Activated naive CD8-positive, alpha-beta T cell treated with anti-CD3 and anti-CD28 coated beads, Interleukin-2, amount 10 ng/mL, durations not matched to agents 7 days and 5 days (primary cell): Measurements from ENCODE around the gene PCNX1. TPM values are rescaled to one million over a fixed set of nuclear protein-coding genes. Genes with fewer than 3 reads are reported as not detected.

Experiments used
- ATAC-seq: fragments of 150-1000 bp; cut with Tn5 transposase; one replicate; pipeline ENCODE4 v1.10.0; 2021; ENCODE audit warnings: low read depth, moderate library complexity
- POLR2A ChIA-PET: fragments of 350-600 bp; sonication (Branson Sonifier 250); formaldehyde crosslinking; loops from one replicate; lab custom pipeline; 2021; ENCODE audit warnings: antibody characterized with exemption; lab: Charles Lee
- DNase-seq: peaks from one replicate; pipeline ENCODE4 v3.0.0; 2021
- H3K27ac Mint-ChIP-seq: one replicate; pipeline ENCODE4 v1.8.0; 2022; ENCODE audit warnings: mild to moderate bottlenecking, mixed read lengths
- H3K27me3 Mint-ChIP-seq: one replicate; pipeline ENCODE4 v1.8.0; 2022; ENCODE audit warnings: mild to moderate bottlenecking, moderate library complexity, mixed read lengths
- H3K36me3 Mint-ChIP-seq: one replicate; pipeline ENCODE4 v1.8.0; 2021; ENCODE audit warnings: mild to moderate bottlenecking, mixed read lengths
- H3K4me1 Mint-ChIP-seq: one replicate; pipeline ENCODE4 v1.8.0; 2021; ENCODE audit warnings: mixed read lengths
- H3K4me3 Mint-ChIP-seq: one replicate; pipeline ENCODE4 v1.8.0; 2022; ENCODE audit warnings: mild to moderate bottlenecking, moderate library complexity, mixed read lengths
- H3K9me3 Mint-ChIP-seq: one replicate; pipeline ENCODE4 v1.8.0; 2021; ENCODE audit warnings: mixed read lengths
- total RNA-seq, 2 experiments: library from RNA; stranded (reverse); gene quantifications; one replicate each; pipeline ENCODE4 v1.2.3, GENCODE V29; 2021

Gene PCNX1
- total RNA-seq, 2 experiments from 2014 or later, result 80.0 to 93.0 TPM

DNA sequence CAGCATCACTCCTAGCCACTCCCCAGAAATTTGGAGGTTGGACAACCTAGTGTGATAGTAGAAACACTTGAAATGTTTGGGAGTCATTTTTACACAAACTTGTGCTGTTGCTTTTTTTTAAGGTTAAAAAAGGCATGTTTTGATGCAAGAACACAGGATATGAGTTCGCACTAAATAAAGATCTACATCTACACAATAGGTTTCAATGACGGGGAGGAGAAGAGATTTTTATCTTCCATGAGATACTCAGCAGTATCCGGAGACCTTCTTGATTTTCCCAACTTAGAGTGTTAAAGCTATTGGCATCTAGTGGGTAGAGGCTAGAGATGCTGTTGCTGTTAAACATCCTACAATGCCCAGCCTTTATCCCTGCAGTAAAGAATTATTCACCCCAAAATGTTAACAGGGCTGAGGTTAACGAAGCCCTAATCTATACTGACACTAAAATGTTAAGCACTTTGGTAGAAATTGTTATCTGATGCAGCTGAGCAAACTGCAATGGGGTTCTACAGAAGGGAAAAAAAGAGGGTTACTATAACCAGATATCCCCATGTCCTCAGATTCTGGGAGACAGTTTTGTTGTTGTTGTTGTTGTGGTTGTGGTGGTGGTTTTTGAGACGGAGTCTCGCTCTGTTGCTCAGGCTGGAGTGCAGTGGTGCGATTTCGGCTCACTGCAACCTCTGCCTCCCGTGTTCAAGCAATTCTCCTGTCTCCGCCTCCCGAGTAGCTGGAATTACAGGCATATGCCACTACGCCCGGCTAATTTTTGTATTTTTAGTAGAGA is 14.0 kb upstream of the PCNX1 start:
- ATAC-seq, result no peak
- peaks cover 7% of the 10 kb centered on the region for H3K36me3 Mint-ChIP-seq
- H3K4me3 Mint-ChIP-seq, result peak overlapping the region; percentile 70

DNA sequence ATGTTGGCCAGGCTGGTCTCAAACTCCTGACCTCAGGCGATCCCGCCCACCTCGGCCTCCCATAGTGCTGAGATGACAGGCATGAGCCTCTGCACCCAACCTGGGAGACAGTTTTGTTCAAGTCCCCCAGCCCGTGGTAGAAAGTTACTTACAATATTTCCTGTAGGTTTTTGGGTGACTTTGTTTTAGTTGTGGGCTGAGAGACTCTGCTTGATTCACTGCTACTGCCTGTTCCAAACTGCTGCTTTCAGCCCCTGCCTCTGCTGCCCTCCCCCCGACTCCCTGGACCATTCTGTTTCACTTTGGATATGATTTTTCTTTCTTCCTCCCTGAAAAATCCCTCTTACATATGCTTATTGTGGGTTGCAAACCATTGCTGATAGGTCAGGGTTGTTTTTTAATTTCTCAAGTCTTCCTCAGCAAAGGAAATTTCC is 13.4 kb upstream of the PCNX1 start:
- no peak for DNase-seq
- Mint-ChIP-seq H3K27me3 (no peaks in the 10 kb centered on the region), H3K27ac (peak overlapping the region; percentile 91), H3K9me3 (peaks cover 1% of the 10 kb centered on the region), H3K36me3 (peaks cover 7% of the 10 kb centered on the region), H3K4me3 (peak overlapping the region; percentile 70), H3K4me1 (peaks cover 66% of the 10 kb centered on the region)
- POLR2A ChIA-PET, result interaction anchor here (5.4 kb wide), 1 partner anchor 13 kb away, joined by 34 read pairs; the partner anchor contains the start of gene PCNX1
- peak; percentile 52 for ATAC-seq

More for the DNA sequence above, 14.0 kb upstream of the PCNX1 start:
- H3K27me3 Mint-ChIP-seq, result no peaks in the 10 kb centered on the region
- peaks cover 66% of the 10 kb centered on the region for H3K4me1 Mint-ChIP-seq
- POLR2A ChIA-PET, result interaction anchor here (0.7 to 5.4 kb wide), 2 partner anchors 14 to 75 kb away, joined by 3 to 34 read pairs; partner anchors contain the start of gene PCNX1
- no peak for DNase-seq
- peak overlapping the region; percentile 91 for H3K27ac Mint-ChIP-seq
- peaks cover 1% of the 10 kb centered on the region for H3K9me3 Mint-ChIP-seq

DNA sequence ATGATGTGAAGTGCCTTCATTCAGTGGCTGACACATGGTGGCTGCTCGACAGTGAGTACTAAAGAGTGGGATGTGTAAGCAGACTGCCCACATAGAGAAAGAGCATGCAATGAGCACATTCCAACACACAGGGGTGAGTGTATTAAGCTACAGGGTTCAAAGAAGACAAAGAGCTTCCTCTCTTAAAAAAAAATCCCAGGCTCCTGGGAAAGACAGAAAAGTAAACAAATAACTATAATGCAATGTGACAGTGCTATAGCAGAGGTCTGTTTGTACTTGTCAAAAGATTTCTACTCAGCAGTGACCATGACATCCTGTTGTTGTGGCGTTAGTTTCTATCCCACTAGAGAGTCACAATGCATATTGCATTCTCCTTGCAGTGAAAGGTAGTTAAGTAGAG is 12.4 kb upstream of the PCNX1 start:
- DNase-seq, result no peak
- ATAC-seq, result peak; percentile 82
- Mint-ChIP-seq H3K27me3 (no peaks in the 10 kb centered on the region), H3K4me3 (peak overlapping the region; percentile 70), H3K9me3 (peaks cover 1% of the 10 kb centered on the region), H3K4me1 (peaks cover 59% of the 10 kb centered on the region), H3K36me3 (peaks cover 7% of the 10 kb centered on the region), H3K27ac (peak overlapping the region; percentile 91)
- POLR2A ChIA-PET, result interaction anchor here (1.7 to 5.4 kb wide), 2 partner anchors 12 to 73 kb away, joined by 4 to 34 read pairs; partner anchors contain the start of gene PCNX1

DNA sequence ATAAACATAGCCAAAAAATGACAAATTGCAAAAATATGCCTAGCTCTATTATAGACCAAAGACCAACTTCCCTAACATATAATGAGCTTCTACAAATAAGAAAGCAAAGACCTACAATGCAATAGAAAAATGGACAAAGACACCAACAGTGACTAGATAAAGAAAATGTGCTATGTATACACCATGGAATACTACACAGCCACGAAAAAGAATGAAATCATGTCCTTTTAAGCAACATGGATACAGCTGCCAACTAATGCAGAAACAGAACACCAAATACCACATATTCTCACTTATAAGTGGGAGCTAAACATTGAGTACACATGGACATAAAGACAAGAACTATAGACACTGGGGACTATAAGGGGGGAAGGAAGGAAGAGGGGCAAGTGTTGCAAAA is 10.9 kb upstream of the PCNX1 start:
- Mint-ChIP-seq H3K9me3 (peaks cover 1% of the 10 kb centered on the region), H3K27me3 (no peaks in the 10 kb centered on the region), H3K27ac (no peak overlapping the region), H3K4me1 (peaks cover 53% of the 10 kb centered on the region), H3K36me3 (peaks cover 7% of the 10 kb centered on the region), H3K4me3 (no peak overlapping the region)
- no peak for ATAC-seq
- POLR2A ChIA-PET, result interaction anchor here (1.2 to 2.4 kb wide), 3 partner anchors 10 to 75 kb away, joined by 3 to 12 read pairs (median 4); partner anchors contain the start of gene PCNX1
- DNase-seq, result no peak

DNA sequence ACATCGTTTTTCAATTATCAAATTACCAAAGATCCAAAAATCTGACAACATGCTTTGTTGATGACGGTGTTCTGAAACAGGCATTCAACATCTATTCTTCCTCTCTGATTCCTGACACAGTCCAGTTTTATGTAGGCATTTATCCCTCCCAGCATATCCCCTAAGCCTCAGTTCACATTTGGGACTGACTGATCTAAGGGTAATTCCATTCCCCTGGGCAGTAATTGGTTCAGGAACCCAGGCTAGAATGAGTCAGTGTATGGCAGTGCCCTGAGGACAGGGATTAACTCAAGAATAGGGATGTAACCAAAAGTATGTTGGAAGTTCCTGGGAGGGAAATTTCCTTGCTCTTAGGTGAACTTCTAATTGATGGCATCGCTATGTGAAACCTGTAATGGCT is 10.3 kb upstream of the PCNX1 start:
- Mint-ChIP-seq H3K27me3 (no peaks in the 10 kb centered on the region), H3K27ac (peak overlapping the region; percentile 34), H3K4me3 (no peak overlapping the region), H3K4me1 (peaks cover 54% of the 10 kb centered on the region), H3K36me3 (peaks cover 7% of the 10 kb centered on the region), H3K9me3 (peaks cover 1% of the 10 kb centered on the region)
- ATAC-seq (no peak), DNase-seq (no peak)
- POLR2A ChIA-PET, result interaction anchor here (1.2 to 2.4 kb wide), 2 partner anchors 9 to 10 kb away, joined by 3 to 12 read pairs; partner anchors contain the start of gene PCNX1

DNA sequence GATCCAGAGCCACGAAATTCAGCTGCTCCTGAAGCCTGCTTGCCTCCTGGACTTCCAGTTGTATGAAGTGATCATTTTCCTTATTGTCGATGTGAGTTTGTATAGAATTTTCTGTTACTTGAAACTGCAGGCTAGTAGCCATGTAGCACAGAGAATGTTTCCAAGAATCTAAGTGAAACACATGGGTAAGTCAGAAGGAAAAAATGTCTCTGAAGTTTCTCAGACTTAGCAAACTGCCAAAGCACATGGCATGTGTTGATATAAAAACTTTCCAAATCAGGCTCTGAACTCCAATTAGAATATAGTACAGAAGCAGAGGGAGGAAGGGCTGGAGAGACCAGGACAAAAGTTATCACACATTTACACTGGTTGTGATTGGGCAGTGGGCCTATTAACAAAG is 9.8 kb upstream of the PCNX1 start:
- H3K4me3 Mint-ChIP-seq, result no peak overlapping the region
- peaks cover 1% of the 10 kb centered on the region for H3K9me3 Mint-ChIP-seq
- POLR2A ChIA-PET, result interaction anchor here (2.4 kb wide), 1 partner anchor 9 kb away, joined by 12 read pairs; the partner anchor contains the start of gene PCNX1
- no peaks in the 10 kb centered on the region for H3K27me3 Mint-ChIP-seq
- ATAC-seq (no peak), DNase-seq (no peak)
- peaks cover 7% of the 10 kb centered on the region for H3K36me3 Mint-ChIP-seq
- peak overlapping the region; percentile 34 for H3K27ac Mint-ChIP-seq
- H3K4me1 Mint-ChIP-seq, result peaks cover 55% of the 10 kb centered on the region

DNA sequence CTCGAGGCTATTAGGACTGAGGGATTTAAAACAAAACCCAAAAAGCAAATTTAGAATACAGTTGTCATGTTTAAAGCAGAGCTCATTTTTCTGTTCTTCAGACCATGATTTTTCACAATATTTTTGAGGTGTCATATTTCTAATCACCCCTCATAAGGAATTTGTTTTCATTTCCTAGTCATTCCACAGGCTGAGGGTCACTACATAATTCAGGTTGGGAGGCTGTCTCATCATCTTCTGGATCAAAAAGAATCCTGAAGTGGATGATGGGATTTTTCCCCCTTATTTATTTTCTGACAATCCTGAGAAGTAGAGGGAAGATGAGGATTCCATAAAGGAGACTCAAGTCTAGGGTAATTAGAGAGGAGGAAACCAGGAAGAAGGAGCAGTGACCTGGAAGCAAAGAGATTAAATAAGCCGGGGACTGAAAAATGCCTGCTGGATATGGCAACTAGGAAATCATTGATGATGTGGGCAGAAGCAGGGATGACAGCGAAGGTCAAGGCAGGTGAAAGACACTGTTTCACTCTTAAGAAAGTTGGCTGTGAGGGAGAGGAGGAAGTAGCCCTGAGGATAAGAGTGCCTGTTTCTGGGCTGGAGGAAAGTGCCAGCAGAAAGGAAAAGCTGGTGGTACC is 9.0 kb upstream of the PCNX1 start:
- peaks cover 49% of the 10 kb centered on the region for H3K4me1 Mint-ChIP-seq
- ATAC-seq (no peak), DNase-seq (no peak)
- peaks cover 5% of the 10 kb centered on the region for H3K36me3 Mint-ChIP-seq
- H3K27ac Mint-ChIP-seq, result peak overlapping the region; percentile 3
- peaks cover 1% of the 10 kb centered on the region for H3K9me3 Mint-ChIP-seq
- POLR2A ChIA-PET, result interaction anchor here (2.4 kb wide), 1 partner anchor 8 kb away, joined by 12 read pairs; the partner anchor contains the start of gene PCNX1
- H3K4me3 Mint-ChIP-seq, result no peak overlapping the region
- H3K27me3 Mint-ChIP-seq, result no peaks in the 10 kb centered on the region

DNA sequence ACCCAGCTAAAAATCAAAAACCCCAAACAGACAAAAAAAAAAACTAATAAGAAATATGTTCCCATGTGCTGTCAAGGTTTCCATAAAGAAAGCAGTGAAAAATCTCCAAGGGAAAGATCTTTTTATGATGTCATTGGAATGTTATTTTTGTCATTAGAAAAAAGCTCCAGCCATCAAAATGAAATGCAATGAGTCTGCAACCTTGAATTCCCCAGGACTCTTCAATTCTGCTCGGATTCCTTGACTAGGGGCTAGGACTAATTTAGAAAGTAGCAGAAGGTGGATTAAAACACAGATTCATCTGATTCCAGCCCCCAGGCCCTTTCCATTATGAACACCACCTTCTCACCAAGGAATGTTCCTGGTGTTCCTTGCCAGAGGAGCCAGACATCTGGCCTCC is 6.0 kb upstream of the PCNX1 start:
- Mint-ChIP-seq H3K36me3 (peaks cover 2% of the 10 kb centered on the region), H3K4me3 (no peak overlapping the region), H3K9me3 (peaks cover 1% of the 10 kb centered on the region), H3K4me1 (peaks cover 38% of the 10 kb centered on the region), H3K27me3 (no peaks in the 10 kb centered on the region), H3K27ac (no peak overlapping the region)
- DNase-seq (no peak), ATAC-seq (no peak)
- POLR2A ChIA-PET, result no interaction called here

DNA sequence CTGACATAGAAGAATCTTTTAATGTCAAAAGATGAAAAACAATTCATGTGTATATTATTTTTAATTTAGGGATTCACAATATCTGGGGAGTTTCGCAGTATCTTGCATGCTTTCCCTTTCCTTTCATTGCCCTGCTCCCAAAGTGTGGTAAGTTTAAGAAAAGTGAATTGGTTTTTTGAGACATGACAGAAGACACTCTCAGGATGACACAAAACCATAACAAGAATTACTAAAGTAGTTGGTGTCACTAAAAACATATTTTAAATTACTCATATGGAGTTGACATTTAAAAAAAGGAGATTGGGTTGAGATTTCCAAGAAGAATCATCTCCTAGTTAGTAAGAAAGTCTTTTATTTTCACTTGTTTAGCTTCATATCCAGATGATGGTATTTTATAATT is 5.1 kb upstream of the PCNX1 start:
- DNase-seq, result no peak
- Mint-ChIP-seq H3K27ac (peak overlapping the region; percentile 53), H3K36me3 (no peaks in the 10 kb centered on the region), H3K4me1 (peaks cover 40% of the 10 kb centered on the region), H3K27me3 (no peaks in the 10 kb centered on the region), H3K4me3 (no peak overlapping the region), H3K9me3 (no peaks in the 10 kb centered on the region)
- POLR2A ChIA-PET, result interaction anchor here (0.7 to 1.1 kb wide), 3 partner anchors 8 to 227 kb away, joined by 3 to 5 read pairs (median 3); no protein-coding TSS in a partner anchor
- no peak for ATAC-seq

DNA sequence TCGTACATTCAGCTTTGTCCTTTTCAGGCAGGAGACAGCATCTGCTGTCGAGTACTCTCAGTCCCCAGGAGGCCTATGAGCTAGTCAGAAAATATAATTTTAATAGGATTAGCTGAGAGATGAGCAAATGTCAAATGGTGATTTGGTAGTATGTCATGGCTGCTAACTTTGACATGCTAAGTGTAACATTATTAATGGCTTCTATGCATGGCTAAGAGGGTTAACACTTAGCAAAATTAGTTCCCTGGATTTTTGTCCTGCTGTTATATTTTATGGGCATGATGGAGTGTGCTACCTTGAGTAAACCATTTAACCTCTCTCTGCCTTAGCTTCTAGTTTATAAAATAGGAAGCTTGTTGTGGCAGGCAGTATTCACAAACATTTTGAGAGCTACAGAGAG is 2.9 kb upstream of the PCNX1 start:
- H3K36me3 Mint-ChIP-seq, result peaks cover 3% of the 10 kb centered on the region
- ATAC-seq (no peak), DNase-seq (no peak)
- H3K27ac Mint-ChIP-seq, result no peak overlapping the region
- no peaks in the 10 kb centered on the region for H3K27me3 Mint-ChIP-seq
- POLR2A ChIA-PET, result interaction anchor here (0.6 to 8.0 kb wide), 2 partner anchors 19 to 86 kb away, joined by 4 to 132 read pairs; no protein-coding TSS in a partner anchor
- H3K4me3 Mint-ChIP-seq, result no peak overlapping the region
- H3K9me3 Mint-ChIP-seq, result no peaks in the 10 kb centered on the region
- H3K4me1 Mint-ChIP-seq, result peaks cover 34% of the 10 kb centered on the region

DNA sequence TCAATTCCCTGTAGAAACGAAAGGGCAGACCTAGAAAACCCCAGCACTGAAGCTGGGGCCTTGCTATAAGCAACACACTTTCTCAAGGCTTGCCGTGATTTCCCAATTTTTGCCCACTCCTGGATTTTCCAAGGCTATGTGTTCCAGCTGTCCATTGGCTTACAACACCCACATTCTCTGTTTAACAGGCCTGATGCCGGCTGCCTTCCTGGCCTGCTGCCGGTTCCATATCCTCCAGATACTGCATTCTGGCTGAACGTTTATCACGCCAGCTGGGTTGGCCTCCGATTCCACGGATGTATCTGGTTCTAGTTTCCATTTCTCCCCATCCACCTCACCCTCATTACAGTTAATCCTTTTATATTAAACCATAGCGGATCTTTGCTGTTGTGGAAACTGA is 2.0 kb upstream of the PCNX1 start:
- H3K9me3 Mint-ChIP-seq, result no peaks in the 10 kb centered on the region
- peaks cover 5% of the 10 kb centered on the region for H3K36me3 Mint-ChIP-seq
- POLR2A ChIA-PET, result interaction anchor here (0.8 to 8.0 kb wide), 4 partner anchors 8 to 87 kb away, joined by 3 to 132 read pairs (median 23); no protein-coding TSS in a partner anchor
- H3K27ac Mint-ChIP-seq, result no peak overlapping the region
- DNase-seq, result no peak
- no peaks in the 10 kb centered on the region for H3K27me3 Mint-ChIP-seq
- H3K4me3 Mint-ChIP-seq, result no peak overlapping the region
- peaks cover 40% of the 10 kb centered on the region for H3K4me1 Mint-ChIP-seq
- ATAC-seq, result no peak

DNA sequence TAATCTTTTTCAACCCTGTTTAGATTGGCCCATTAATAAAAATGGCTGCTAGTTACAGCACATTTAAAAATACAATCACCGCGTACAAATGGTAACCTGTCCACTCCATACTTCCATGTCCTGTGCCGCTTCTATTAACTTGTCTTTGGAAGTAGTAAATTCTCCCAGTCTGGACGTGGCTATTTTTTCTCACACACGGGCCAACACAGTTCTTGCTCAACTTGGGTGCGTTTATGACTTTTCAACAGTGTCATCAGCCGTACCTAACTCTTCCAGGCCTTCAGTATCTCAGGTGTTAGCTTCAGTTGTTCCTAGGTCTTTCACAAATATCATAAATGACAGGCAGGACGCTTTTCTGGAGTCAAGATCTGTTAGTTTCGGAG is 475 bp upstream of the PCNX1 start:
- Mint-ChIP-seq H3K27ac (peak overlapping the region; percentile 96), H3K9me3 (no peaks in the 10 kb centered on the region), H3K27me3 (no peaks in the 10 kb centered on the region), H3K4me3 (peak overlapping the region; percentile 89), H3K36me3 (peaks cover 11% of the 10 kb centered on the region), H3K4me1 (peaks cover 45% of the 10 kb centered on the region)
- DNase-seq (no peak), ATAC-seq (no peak)
- POLR2A ChIA-PET, result interaction anchor here (0.9 to 8.0 kb wide), 15 partner anchors 10 to 97 kb away, joined by 3 to 132 read pairs (median 11); partner anchors contain the start of gene MAP3K9
